Breast epithelium (tissue), 3 donors: Measurements from ENCODE around the gene GPC3.

Source experiments
- POLR2A ChIP-seq: fragments of 450-650 bp; IDR thresholded peaks from one replicate; pipeline ENCODE4 v1.6.1; 2016; ENCODE audit warnings: antibody characterized with exemption, mild to moderate bottlenecking, moderate library complexity
- POLR2AphosphoS5 ChIP-seq, 3 donors: sonication (generic); formaldehyde crosslinking; IDR thresholded peaks; one replicate each; pipeline ENCODE4 v1.6.1; 2017; ENCODE audit warnings: antibody characterized with exemption in 3 of 3
- TF ChIP-seq, protein P1 (sequence below), 3 donors: fragments of 450-650 bp; IDR thresholded peaks; one replicate each; pipeline ENCODE4 v1.5.1; 2016 to 2017; ENCODE audit warnings: antibody characterized with exemption in 3 of 3, mild to moderate bottlenecking in 3 of 3, moderate library complexity in 3 of 3

DNA sequence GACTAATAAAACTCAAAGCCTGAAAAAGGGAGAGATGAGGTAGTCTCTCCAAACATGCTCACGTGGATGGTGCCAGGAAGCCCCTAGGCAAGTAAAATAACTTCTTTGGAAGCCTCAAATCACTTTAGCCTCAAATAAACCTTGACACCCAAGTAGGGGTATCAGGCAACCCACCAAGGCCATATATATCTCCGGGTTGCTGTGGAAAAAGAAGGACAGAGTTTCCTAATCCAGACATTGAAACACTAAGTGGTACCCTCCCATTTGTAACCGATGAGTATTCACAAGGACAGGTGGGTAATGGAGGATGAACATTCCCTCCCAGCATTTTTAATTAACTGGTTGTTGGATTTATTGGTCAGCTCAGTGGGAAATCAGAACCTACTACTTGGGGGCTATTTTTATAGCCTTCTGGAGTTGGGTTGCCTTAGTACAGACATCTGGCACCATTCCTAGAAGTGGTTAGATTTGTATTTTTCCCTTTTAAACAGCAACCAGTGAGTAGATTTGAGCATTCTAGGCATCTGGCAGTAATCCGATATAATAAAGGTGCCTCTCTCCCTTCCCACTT lies 87.7 kb downstream of the GPC3 start:
- TF ChIP-seq, protein P1, sequence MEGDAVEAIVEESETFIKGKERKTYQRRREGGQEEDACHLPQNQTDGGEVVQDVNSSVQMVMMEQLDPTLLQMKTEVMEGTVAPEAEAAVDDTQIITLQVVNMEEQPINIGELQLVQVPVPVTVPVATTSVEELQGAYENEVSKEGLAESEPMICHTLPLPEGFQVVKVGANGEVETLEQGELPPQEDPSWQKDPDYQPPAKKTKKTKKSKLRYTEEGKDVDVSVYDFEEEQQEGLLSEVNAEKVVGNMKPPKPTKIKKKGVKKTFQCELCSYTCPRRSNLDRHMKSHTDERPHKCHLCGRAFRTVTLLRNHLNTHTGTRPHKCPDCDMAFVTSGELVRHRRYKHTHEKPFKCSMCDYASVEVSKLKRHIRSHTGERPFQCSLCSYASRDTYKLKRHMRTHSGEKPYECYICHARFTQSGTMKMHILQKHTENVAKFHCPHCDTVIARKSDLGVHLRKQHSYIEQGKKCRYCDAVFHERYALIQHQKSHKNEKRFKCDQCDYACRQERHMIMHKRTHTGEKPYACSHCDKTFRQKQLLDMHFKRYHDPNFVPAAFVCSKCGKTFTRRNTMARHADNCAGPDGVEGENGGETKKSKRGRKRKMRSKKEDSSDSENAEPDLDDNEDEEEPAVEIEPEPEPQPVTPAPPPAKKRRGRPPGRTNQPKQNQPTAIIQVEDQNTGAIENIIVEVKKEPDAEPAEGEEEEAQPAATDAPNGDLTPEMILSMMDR (IDR thresholded peaks at IDR 0.05): no peak
- no peak for TF ChIP-seq POLR2AphosphoS5 (IDR thresholded peaks at IDR 0.05)
- no peak for TF ChIP-seq POLR2A
